Osteoblast (primary cell): ENCODE data around the gene VPS13D. TPM values are rescaled to one million over a fixed set of nuclear protein-coding genes. Genes with fewer than 3 reads are reported as not detected.

Experiments used
- DNase-seq: peaks from one replicate; pipeline ENCODE4 v3.0.0; 2011; ENCODE audit warnings: low spot score, mixed read lengths; ENCODE audit not compliant: insufficient read length; ENCODE audit errors: missing footprints
- H2AFZ ChIP-seq: 2 replicates; pipeline ENCODE4 v1.6.0; 2011; ENCODE audit warnings: mild to moderate bottlenecking, low read length
- H3K27ac ChIP-seq: 2 replicates; pipeline ENCODE4 v1.5.1; 2011; ENCODE audit warnings: mild to moderate bottlenecking, low read depth, low read length, moderate library complexity
- H3K27me3 ChIP-seq: 2 replicates; pipeline ENCODE4 v1.6.0; 2012; ENCODE audit warnings: mild to moderate bottlenecking, control low read depth, inconsistent platforms, low read length, moderate library complexity; ENCODE audit not compliant: insufficient read depth
- H3K36me3 ChIP-seq: 2 replicates; pipeline ENCODE4 v1.5.1; 2011; ENCODE audit warnings: mild to moderate bottlenecking, low read length, control low read depth, moderate library complexity; ENCODE audit not compliant: insufficient read depth
- H3K4me1 ChIP-seq: 2 replicates; pipeline ENCODE4 v1.5.1; 2011; ENCODE audit warnings: mild to moderate bottlenecking, low read length, control low read depth, moderate library complexity; ENCODE audit not compliant: insufficient read depth
- H3K4me2 ChIP-seq: 2 replicates; pipeline ENCODE4 v1.6.0; 2011; ENCODE audit warnings: mild to moderate bottlenecking, low read length; ENCODE audit not compliant: insufficient read depth
- H3K4me3 ChIP-seq: fragments of 200-600 bp; sonication (generic); 3 replicates; pipeline ENCODE4 v1.5.1; 2012; ENCODE audit warnings: mild to moderate bottlenecking, low read length, inconsistent platforms; ENCODE audit not compliant: insufficient read depth
- H3K79me2 ChIP-seq: 2 replicates; pipeline ENCODE4 v1.6.0; 2012; ENCODE audit warnings: mild to moderate bottlenecking, low read length, control low read depth, inconsistent platforms; ENCODE audit not compliant: insufficient read depth
- H3K9me3 ChIP-seq: 2 replicates; pipeline ENCODE4 v1.5.1; 2011; ENCODE audit warnings: low read depth, low read length, control low read depth
- H4K20me1 ChIP-seq: 2 replicates; pipeline ENCODE4 v1.6.0; 2012; ENCODE audit warnings: mild to moderate bottlenecking, low read length, control low read depth; ENCODE audit not compliant: insufficient read depth
- total RNA-seq: library from RNA; depleted of rRNA; stranded (reverse); fragments of >200 nt; gene quantifications from 2 replicates; pipeline ENCODE4 v1.2.3, GENCODE V29; 2012
- TF ChIP-seq, protein P1 (sequence below): IDR thresholded peaks from 2 replicates; pipeline ENCODE4 v1.5.1; 2011; ENCODE audit warnings: mild to moderate bottlenecking, low read depth, low read length, moderate library complexity; ENCODE audit errors: extremely low read depth

The VPS13D gene
- total RNA-seq, 1 donor: 48.5 TPM

DNA sequence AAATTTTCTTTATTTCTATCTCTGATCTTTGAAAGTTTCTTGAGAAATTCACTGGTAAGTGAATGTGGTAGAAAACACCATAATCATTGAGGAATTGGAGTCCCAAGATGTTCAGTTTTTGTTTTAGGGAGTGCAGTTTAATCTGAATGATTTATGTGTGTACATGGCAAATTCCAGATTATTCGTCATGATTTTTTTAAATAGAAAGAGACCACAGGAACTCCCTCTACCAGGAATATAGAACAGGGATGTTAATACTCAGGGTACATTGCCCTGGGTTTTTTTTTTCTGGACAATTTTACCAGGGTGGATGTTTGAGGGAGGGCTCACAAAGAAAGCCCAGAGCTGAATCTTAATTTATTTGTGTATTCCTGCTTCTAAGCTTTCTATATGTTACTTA lies 109.0 kb downstream of the VPS13D start:
- no peak for DNase-seq
- peaks cover 25% of the 10 kb centered on the region for H3K36me3 ChIP-seq
- no peaks in the 10 kb centered on the region for H3K27me3 ChIP-seq
- H3K4me1 ChIP-seq: peaks cover 8% of the 10 kb centered on the region
- TF ChIP-seq, protein P1, sequence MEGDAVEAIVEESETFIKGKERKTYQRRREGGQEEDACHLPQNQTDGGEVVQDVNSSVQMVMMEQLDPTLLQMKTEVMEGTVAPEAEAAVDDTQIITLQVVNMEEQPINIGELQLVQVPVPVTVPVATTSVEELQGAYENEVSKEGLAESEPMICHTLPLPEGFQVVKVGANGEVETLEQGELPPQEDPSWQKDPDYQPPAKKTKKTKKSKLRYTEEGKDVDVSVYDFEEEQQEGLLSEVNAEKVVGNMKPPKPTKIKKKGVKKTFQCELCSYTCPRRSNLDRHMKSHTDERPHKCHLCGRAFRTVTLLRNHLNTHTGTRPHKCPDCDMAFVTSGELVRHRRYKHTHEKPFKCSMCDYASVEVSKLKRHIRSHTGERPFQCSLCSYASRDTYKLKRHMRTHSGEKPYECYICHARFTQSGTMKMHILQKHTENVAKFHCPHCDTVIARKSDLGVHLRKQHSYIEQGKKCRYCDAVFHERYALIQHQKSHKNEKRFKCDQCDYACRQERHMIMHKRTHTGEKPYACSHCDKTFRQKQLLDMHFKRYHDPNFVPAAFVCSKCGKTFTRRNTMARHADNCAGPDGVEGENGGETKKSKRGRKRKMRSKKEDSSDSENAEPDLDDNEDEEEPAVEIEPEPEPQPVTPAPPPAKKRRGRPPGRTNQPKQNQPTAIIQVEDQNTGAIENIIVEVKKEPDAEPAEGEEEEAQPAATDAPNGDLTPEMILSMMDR: no peak
- H3K79me2 ChIP-seq: no peaks in the 10 kb centered on the region
- H3K4me2 ChIP-seq: no peak overlapping the region
- H3K27ac ChIP-seq: no peak overlapping the region
- H2AFZ ChIP-seq: no peak overlapping the region
- no peak overlapping the region for H3K4me3 ChIP-seq
- H3K9me3 ChIP-seq: no peaks in the 10 kb centered on the region
- H4K20me1 ChIP-seq: no peaks in the 10 kb centered on the region

DNA sequence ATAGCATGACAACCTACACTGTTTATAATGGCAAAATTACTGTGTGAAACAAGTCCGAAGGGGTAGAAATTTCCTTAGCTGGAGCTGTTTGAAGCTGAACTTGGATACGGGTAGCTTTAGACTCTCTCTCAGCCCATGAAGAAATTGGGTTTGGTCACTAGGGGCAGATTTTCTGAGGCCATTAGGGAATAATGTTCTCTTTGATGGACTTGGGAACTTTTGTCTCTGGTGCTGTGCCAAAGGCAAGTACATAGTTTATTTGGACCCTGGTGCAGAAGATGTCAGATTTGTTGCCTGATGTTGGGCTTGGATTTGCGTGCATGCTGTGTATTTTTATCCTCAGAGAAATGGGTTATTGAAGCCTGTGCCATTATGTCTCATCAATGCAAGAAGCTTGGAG lies 109.6 kb downstream of the VPS13D start:
- H4K20me1 ChIP-seq: no peaks in the 10 kb centered on the region
- H3K4me2 ChIP-seq: no peak overlapping the region
- DNase-seq: no peak
- no peak overlapping the region for H3K4me3 ChIP-seq
- H3K27me3 ChIP-seq: no peaks in the 10 kb centered on the region
- no peak overlapping the region for H2AFZ ChIP-seq
- TF ChIP-seq, protein P1: no peak
- no peaks in the 10 kb centered on the region for H3K79me2 ChIP-seq
- H3K36me3 ChIP-seq: peaks cover 19% of the 10 kb centered on the region
- no peak overlapping the region for H3K27ac ChIP-seq
- H3K4me1 ChIP-seq: peaks cover 8% of the 10 kb centered on the region
- no peaks in the 10 kb centered on the region for H3K9me3 ChIP-seq

DNA sequence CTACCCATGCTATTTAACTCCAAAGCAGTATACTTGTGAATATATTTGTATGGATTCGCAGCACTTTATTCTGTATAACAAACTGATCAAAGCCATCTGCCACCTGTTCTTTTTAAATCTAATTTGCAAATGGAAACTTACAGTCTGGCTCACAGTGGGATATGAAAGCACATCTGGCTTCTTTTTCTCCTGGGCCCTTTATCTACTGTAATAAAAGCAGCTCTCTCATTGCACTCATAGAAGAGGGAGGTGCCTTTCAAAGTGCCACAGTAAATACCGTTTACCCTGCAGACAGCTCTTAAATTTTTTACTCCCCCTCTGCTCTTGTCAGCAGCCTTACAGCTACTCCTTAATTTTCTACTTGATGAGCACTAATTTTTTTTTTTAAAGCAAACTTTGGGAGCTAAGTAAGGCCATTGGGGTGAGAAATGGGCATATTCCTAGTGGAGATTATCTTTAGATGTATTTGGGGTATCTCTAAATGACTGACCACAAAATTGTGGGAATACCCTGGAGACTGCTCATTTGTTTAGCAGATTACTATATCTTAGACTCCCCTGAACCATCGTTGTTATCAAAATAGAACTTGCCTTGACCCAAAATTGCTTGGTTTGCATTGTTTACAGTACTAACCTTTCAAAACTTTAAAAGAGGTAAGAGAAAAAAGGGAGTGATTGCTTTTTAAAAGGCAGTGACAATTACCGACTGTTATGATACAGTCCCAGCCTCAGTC lies 110.1 kb downstream of the VPS13D start:
- no peaks in the 10 kb centered on the region for H4K20me1 ChIP-seq
- no peaks in the 10 kb centered on the region for H3K79me2 ChIP-seq
- H3K36me3 ChIP-seq: peaks cover 16% of the 10 kb centered on the region
- H3K27ac ChIP-seq: no peak overlapping the region
- no peak for DNase-seq
- H3K27me3 ChIP-seq: no peaks in the 10 kb centered on the region
- H3K4me1 ChIP-seq: peaks cover 8% of the 10 kb centered on the region
- H2AFZ ChIP-seq: no peak overlapping the region
- TF ChIP-seq, protein P1: no peak
- H3K4me2 ChIP-seq: no peak overlapping the region
- H3K4me3 ChIP-seq: no peak overlapping the region
- no peaks in the 10 kb centered on the region for H3K9me3 ChIP-seq

DNA sequence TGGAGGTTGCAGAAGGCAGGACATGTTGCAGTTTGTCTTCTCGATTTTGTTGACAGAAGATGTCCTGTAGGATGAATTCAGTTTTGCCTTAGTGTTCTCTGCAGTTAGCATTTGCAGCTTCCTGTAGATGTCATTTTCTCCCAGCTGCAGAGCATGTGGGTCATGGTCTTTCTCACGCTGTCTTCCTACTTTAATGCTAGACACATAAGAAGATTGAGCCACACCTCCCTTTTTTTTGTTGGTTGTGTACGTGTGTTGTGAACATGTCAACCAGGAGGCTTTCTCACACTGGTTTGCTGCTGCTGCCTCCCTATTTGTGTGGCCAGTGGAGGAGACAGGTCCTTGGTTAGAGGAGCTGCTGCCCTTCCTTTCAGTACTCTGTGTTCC lies 110.7 kb downstream of the VPS13D start:
- DNase-seq: no peak
- H3K4me2 ChIP-seq: no peak overlapping the region
- H3K79me2 ChIP-seq: no peaks in the 10 kb centered on the region
- H3K27ac ChIP-seq: no peak overlapping the region
- no peak overlapping the region for H2AFZ ChIP-seq
- H3K36me3 ChIP-seq: peaks cover 18% of the 10 kb centered on the region
- TF ChIP-seq, protein P1: no peak
- peaks cover 8% of the 10 kb centered on the region for H3K4me1 ChIP-seq
- no peaks in the 10 kb centered on the region for H4K20me1 ChIP-seq
- H3K4me3 ChIP-seq: no peak overlapping the region
- H3K9me3 ChIP-seq: no peaks in the 10 kb centered on the region
- no peaks in the 10 kb centered on the region for H3K27me3 ChIP-seq
